Neural cell (in vitro differentiated cells): Measurements from ENCODE around the gene FSD1L.

ENCODE experiments used
- CTCF ChIP-seq: fragments of 450-650 bp; IDR thresholded peaks from 2 replicates; pipeline ENCODE4 v1.5.1; 2014; ENCODE audit warnings: antibody characterized with exemption, mild to moderate bottlenecking, moderate library complexity; ENCODE audit not compliant: poor library complexity, severe bottlenecking
- EZH2 ChIP-seq: fragments of 200-600, 300-800 bp; shearing (Covaris generic), sonication (generic); IDR thresholded peaks from 2 replicates; pipeline ENCODE4 v1.6.1; 2014; ENCODE audit warnings: antibody characterized with exemption, low read length, borderline replicate concordance, mild to moderate bottlenecking; ENCODE audit not compliant: insufficient read depth, poor library complexity, severe bottlenecking

GRCh38 chr9:105426657-105427056 is 21.2 kb upstream of the FSD1L start:
- TF ChIP-seq CTCF (no peak), EZH2 (no peak)
